ELR (cell line): ENCODE results near the gene TNNT1.

Source experiments
- DNase-seq: peaks from one replicate; pipeline ENCODE4 v3.0.0-alpha.2; 2015; ENCODE audit warnings: low read depth

TNNT1 gene

DNA sequence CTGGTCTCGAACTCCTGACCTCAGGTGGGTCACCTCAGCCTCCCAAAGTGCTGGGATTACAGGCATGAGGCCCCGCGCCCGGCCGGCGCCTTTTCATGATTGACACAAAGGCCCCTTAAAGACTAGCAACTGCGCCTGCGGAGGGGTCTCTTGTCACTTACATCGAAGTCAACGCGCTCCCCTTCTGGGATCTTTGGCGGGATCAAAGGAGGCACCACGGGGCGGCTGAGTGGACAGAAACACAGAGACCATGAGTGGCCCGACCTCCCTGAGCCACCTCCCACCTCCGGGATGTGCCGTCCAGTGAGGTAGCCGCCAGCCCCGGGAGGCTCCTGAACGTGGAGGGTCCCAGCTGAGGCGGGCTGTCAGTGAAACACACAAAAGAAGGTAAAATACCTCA lies 7.3 kb downstream of the TNNT1 start:
- DNase-seq: no peak

DNA sequence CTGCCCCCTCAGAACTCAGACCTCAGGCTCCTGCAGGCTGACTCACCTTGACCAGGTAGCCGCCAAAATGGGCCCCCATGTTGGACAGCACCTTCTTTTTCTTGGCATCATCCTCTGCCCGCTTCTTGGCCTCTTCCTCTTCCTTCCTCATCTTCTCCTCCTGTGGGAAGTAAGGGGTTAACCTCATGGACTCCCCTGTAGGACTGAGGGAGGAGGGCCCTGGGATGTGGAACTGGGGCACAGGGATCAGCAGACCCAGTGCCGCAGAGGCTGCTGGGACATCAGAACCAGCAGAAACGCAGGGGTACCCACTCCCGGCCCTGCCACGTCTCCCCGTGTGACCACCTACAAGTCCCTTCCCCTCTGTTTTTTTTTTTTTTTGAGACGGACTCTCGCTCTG lies 11.1 kb downstream of the TNNT1 start:
- no peak for DNase-seq

DNA sequence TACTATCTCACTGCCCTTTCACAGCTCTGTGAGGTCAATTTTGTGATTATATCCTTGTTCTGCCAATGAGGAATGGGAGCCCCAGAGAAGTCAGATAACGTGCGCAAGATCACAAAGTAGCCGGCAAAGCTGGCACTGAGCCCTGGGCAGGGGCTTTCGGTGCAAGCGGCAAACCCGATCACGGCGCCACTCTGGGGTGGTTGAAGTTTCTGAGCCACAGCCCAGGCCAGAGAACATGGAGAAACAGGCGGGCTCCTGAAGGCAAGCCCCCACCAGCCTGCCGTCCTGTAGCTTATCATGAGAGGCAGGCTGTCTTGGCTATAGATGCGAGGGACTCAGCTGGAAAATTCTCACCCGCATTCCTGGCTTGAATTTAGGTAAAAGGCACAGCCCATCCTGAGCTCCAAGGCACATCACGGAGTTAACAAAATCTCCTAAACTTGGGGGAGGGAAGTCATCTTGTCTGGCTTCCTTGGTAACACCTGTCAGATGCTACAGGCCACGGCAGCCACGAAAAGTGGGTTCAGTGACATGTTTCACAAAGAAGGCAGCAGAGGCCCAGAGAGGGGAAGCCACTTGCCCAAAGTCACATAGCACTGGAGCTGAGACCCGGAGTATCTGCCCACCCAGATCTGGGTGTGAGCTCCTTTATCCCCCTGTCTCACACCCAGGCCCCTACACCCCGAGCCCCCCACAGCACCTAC lies 12.5 kb downstream of the TNNT1 start:
- DNase-seq: no peak

DNA sequence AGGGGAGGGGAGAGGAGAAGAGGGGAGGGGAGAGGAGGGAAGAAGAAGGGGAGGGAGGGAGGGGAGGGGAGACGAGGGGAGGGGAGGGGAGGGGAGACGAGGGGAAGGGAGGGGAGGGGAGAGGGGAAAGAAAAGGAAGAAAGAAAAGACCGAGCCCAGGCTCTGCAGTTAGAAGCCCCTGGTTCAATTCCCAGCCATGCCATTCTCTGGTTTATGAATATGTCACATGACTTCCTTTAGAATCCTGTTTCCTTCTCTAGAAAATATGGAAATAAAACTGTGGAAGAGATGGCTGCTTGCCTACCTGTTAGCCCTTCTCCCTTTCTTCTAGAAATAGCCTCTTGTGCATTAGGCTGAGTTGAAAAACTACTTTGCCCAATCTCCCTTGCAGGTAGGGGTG lies 14.3 kb downstream of the TNNT1 start:
- no peak for DNase-seq

DNA sequence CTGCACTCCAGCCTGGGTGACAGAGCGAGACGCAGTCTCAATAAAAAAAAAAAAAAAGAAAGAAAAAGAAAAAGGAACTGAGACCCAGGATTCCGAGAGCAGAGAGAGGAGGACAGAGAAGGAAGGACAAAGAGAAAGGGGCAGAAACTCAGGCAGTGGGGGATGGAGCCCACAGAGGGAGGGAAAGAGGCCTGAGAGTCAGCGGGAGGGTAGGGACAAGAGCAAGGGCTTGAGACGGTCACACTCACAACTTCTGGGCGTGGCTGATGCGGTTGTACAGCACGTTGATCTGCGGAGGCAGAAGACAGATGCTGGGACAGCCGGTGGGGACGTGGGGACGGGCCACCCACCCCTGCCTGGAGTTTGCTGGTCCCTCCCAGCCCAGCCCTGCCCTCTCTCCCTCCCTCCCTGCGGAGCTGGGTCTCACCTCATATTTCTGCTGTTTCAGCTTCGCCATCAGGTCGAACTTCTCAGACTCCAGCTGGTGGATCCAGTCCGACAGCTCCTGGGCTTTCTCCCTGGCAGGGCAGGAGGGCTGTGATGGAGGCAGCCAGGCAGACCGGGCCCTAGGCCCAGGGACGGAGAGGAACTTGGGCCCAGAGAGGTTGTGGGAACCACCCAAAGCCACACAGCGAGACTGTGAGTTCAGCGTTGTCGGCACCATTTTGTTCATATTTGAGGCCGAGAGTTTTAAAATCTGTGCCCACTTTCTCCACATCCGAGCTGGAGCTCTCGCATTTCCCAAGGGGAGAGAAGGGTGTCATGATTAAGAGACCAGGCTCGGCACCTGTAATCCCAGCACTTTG lies 15.2 kb downstream of the TNNT1 start:
- no peak for DNase-seq

DNA sequence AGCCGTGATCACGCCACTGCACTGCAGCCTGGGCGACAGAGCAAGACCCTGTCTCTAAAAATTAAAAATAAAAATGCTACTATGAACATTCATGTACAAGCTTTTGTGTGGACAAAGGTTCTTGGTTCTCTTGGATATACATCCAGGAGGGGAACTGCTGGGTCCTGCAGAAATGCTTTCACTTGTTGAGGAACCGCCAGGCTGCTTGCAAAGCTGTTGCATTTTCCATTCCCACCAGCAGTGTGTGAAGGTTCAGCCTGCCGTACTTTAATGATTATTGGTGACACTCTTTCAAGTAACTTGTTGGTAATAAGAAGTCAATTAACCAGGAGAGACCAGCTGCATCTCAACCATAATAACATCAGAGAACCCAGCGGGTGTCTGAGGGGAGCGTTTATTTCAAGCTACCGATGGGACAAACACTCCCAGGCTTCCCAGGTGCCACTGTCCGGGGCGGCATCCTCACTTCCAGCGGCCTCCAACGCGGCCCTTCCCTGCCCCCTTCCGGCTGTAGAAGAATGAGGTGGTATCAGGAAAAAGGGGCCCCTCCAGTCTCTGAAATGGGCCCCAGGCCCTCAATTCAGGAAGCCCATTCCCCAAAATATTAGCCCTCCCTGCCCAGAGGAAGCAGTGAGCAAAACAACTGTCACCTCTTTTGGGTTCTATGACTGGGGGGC lies 16.4 kb downstream of the TNNT1 start:
- DNase-seq: no peak

DNA sequence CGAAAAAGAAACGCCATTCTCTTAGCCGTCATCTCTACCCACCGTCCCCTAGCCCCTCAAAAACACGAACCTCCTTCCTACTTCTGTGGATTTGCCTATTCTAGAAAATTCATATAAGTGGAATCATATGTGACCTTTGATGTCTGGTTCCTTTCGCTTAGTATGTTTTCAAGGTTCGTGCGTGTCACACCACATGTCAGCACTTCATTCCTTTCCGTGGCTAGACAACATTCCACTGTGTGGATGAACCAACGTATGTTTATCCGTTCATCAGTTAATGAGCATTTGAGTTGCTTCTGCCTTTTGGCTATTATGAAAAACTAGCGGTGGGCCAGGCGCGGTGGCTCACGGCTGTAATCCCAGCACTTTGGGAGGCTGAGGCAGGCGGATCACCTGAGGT lies 17.6 kb downstream of the TNNT1 start:
- no peak for DNase-seq

DNA sequence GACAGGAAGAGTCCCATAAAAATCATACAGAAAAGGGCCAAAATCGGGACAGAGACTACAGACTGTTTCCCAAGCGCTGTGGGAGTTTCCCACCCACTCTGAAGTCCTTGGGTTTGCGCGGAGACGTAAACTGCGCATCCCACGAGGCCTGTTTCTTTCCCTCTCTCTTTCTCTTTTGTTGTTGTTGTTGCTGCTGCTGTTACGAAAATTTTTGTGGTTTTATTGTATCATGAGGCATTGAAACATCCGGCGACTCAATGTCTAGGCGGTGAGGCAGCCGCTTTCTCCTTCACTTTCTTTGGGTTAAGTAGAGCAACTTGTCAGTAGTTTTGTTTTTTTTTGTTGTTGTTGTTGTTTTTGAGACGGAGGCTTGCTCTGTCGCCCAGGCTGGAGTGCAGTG lies 30.0 kb downstream of the TNNT1 start:
- peak; percentile 29 for DNase-seq

DNA sequence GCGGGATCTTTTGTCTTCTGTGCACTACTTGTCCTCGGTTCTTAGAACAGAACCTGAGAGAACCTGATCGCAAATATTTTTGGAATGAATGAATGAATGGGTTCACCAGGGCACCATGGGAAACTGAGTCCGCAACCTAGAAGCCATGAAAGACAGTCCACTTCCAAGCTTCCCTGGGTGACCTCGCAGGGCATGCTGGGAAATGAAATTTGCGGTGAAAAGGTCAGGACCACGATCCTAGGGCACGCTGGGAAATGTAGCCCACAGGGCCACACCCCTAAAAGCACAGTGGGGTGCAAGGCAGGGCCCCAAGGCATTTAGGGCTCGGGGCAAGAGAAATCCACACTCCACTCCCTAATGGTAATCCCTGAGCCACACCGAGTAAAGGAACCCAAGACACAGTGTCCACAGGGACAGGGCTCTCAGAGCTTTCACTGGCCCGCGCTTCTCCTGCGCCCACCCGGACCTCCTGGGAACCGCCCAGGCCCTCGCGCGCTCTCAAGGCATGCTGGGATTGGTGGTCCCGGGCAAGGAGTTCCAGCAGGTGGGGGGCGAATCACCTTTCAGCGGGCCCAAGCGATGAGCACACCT lies 30.5 kb downstream of the TNNT1 start:
- DNase-seq: no peak

DNA sequence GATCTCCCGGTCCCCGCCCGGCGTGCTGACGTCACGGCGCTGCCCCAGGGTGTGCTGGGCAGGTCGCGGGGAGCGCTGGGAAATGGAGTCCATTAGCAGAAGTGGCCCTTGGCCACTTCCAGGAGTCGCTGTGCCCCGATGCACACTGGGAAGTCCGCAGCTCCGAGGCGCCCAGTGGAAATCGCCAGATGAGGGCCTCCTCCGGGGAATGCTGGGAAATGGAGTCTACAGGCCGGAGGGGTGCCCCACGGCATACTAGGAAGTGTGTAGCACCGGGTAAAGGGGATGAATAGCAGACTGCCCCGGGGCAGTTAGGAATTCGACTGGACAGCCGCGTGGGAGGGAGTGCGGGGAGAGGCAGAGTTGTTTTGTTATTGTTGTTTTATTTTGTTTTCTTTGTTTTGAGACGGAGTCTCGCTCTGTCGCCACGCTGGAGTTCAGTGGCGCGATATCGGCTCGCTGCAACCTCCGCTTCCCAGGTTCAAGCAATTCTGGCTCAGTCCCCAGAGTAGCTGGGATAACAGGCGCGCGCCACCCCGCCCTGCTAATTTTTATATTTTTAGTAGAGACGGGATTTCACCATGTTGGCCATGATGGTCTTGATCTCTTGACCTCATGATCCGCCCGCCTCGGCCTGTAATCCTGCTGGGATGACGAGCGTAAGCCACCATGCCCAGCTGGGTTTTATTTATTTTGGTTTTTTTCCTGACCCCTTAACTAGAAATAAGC lies 31.2 kb downstream of the TNNT1 start:
- peak; percentile 98 for DNase-seq

DNA sequence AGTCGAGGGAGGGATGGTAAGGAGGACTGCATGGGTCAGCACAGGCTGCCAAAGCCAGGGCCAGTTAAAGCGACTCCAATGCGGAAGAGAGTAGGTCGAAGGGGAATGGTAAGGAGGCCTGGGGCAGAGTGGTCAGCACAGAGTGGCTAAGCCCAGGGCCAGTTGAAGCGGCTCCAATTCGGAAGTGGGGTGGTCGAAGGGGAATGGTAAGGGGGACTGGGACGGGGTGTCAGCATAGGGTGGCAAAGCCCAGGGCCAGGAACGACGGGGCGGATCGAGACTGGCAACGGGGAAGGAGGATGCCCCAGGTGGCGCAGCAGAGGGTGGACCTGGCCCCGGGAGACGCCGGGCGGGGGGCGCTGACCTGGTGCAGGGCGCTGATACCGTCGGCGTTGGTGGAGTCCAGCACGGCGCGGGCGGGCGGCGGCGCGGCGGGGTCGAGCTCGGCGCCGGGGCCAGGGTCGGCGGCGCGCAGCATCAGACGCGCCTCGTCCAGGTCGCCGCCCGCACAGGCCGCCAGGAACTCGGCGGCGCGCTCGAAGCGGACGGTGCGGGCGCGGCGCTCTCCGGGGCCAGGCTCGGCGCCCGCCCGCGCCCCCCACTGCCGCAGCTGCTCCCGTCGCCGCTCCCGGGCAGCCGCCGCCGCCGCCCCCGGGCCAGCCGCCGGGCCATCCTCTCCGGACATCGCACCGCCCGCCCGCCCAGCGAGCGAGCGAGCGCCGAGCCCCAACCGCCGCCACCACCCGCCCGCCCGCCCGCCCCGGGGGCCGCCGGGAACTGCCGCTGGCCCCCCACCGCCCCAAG lies 31.9 kb downstream of the TNNT1 start, which contains the start of gene PPP1R12C:
Gene PPP1R12C (minus strand): TSS at position 779 of the 804 bp plus-strand sequence. CDS start 94 bp downstream, at position 685.
- peak; percentile 32 for DNase-seq

DNA sequence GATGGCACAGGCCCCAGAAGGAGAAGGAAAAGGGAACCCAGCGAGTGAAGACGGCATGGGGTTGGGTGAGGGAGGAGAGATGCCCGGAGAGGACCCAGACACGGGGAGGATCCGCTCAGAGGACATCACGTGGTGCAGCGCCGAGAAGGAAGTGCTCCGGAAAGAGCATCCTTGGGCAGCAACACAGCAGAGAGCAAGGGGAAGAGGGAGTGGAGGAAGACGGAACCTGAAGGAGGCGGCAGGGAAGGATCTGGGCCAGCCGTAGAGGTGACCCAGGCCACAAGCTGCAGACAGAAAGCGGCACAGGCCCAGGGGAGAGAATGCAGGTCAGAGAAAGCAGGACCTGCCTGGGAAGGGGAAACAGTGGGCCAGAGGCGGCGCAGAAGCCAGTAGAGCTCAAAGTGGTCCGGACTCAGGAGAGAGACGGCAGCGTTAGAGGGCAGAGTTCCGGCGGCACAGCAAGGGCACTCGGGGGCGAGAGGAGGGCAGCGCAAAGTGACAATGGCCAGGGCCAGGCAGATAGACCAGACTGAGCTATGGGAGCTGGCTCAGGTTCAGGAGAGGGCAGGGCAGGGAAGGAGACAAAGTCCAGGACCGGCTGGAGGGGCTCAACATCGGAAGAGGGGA lies 32.7 kb downstream of the TNNT1 start:
- peak; percentile 76 for DNase-seq

DNA sequence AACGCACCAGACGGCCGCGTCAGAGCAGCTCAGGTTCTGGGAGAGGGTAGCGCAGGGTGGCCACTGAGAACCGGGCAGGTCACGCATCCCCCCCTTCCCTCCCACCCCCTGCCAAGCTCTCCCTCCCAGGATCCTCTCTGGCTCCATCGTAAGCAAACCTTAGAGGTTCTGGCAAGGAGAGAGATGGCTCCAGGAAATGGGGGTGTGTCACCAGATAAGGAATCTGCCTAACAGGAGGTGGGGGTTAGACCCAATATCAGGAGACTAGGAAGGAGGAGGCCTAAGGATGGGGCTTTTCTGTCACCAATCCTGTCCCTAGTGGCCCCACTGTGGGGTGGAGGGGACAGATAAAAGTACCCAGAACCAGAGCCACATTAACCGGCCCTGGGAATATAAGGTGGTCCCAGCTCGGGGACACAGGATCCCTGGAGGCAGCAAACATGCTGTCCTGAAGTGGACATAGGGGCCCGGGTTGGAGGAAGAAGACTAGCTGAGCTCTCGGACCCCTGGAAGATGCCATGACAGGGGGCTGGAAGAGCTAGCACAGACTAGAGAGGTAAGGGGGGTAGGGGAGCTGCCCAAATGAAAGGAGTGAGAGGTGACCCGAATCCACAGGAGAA lies 33.5 kb downstream of the TNNT1 start:
- DNase-seq: peak; percentile 49

DNA sequence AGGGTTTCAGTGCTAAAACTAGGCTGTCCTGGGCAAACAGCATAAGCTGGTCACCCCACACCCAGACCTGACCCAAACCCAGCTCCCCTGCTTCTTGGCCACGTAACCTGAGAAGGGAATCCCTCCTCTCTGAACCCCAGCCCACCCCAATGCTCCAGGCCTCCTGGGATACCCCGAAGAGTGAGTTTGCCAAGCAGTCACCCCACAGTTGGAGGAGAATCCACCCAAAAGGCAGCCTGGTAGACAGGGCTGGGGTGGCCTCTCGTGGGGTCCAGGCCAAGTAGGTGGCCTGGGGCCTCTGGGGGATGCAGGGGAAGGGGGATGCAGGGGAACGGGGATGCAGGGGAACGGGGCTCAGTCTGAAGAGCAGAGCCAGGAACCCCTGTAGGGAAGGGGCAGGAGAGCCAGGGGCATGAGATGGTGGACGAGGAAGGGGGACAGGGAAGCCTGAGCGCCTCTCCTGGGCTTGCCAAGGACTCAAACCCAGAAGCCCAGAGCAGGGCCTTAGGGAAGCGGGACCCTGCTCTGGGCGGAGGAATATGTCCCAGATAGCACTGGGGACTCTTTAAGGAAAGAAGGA lies 34.4 kb downstream of the TNNT1 start:
- no peak for DNase-seq

DNA sequence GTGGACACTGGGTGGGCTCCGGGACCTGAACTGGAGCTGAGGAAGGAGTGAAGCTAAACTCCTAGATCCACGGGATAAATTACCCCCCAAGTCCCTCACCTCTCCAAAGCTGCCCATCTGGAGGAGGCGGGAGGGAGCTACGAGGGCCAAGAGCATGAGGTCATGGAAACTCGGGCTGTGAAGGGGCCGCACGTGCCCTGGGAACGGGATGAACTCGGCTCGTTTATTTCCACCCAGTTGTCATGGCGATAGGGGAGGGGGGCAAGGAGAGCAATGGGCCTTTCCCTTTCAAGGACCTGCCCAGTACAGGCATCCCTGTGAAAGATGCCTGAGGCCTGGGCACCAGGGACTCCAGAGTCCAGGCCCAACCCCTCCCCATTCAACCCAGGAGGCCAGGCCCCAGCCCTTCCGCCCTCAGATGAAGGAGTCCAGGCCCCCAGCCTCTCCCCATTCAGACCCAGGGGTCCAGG lies 35.4 kb downstream of the TNNT1 start:
- DNase-seq: peak; percentile 79

DNA sequence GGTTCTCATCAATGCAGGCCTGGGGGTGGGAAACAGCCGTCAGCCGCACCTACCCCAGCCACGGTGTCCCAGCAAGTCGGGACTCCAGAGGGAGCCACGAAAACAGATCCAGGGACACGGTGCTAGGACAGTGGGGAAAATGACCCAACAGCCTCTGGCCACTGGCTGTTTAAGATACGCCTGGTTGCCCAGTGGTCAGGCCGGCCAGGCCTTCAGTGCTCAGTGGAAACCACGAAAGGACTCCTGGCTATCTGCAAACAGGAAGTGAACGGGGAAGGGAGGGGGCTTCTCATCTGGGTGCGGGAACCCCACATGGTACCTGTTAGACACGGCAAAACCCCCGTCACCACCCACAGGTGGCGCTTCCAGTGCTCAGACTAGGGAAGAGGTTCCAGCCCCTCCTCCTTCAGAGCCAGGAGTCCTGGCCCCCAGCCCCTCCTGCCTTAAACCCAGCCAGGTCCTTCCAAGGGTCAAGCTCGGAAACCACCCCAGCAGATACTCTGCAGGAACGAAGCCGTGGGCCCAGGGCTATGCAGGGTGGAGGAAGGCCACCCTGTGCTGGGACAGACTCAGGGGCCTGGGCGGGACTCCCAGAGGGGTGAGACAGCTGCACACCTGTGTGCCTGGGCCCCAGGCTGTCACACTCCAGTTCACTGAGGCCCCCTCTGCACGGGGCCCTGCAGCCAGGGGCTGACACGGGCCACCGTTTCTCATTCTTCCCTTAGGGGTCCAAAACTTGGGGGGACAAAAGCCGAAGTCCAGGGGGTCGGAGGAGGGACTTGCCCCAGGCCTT lies 36.0 kb downstream of the TNNT1 start:
- no peak for DNase-seq

DNA sequence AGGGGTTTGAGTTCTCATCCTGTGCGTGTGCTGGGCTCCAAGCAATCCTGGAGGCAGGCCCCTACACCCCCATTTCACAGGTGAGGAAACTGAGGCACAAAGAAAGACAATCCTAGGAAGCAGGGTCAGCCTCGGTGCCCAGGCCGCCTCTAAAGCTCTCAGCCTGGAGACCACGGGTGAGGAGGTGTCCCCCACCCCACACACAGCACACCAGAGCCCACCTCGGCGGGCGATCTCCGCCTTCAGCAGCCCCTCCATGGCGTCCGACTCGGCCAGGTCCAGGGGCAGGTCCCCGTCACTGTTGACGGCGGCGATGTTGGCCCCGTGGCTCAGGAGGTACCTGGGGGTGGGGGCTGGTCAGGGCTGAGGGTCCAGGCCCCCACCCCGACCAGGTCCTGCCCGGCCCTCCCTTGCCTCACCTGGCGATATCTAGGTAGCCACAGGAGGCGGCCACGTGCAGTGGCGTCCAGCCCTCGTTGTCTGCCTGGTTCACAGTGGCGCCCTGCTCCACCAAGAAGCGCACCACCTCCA lies 36.7 kb downstream of the TNNT1 start:
- no peak for DNase-seq

DNA sequence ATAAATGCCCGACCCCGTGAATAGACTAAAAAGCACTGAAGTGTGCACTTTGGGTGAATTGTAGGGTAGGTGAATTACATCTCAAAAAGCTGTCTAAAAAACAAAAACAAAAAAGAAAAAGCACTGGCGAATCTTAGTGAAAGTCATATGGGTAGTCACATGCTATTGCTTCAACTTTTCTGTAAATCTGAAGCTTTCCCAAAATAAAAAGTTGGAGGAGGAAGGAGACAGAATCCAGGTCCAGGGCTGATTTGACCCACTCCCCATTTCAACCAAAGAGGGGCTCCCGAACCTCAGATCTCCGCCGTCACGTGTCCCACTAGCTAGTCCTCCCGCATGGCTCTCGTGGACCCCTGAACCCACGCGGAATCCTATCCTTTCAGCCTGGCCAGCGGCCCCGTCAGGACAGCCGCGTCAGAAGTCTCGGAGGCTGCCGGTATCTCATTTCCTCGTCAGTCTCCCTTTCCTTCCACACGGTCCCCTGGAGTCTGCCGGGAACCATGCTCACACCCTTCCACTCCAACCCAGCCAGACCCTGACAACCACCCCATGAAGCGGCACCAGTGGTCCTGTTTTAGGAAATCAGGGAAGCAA lies 37.7 kb downstream of the TNNT1 start:
- no peak for DNase-seq
